ENCODE data around the gene DNMT1. TPM values are rescaled to one million over a fixed set of nuclear protein-coding genes. Genes with fewer than 3 reads are reported as not detected.

DNMT1 gene
- total RNA-seq, 1 donor from 2014 or later, result 150 TPM

GRCh38 chr19:10217085-10217484 lies 22.3 kb upstream of the DNMT1 start:
- no peaks in the 10 kb centered on the region for H3K36me3 Mint-ChIP-seq (ENCODE audit: insufficient read depth)
- DNase-seq (ENCODE audit: low spot score, unreplicated experiment), result no peak
- no peaks in the 10 kb centered on the region for H3K9me3 Mint-ChIP-seq (ENCODE audit: low read depth)
- H3K4me3 Mint-ChIP-seq (ENCODE audit: low read depth), result no peak overlapping the region
- no peaks in the 10 kb centered on the region for H3K4me1 Mint-ChIP-seq (ENCODE audit: low read depth)
- no peaks in the 10 kb centered on the region for H3K27me3 Mint-ChIP-seq
- TF ChIP-seq, protein P1, sequence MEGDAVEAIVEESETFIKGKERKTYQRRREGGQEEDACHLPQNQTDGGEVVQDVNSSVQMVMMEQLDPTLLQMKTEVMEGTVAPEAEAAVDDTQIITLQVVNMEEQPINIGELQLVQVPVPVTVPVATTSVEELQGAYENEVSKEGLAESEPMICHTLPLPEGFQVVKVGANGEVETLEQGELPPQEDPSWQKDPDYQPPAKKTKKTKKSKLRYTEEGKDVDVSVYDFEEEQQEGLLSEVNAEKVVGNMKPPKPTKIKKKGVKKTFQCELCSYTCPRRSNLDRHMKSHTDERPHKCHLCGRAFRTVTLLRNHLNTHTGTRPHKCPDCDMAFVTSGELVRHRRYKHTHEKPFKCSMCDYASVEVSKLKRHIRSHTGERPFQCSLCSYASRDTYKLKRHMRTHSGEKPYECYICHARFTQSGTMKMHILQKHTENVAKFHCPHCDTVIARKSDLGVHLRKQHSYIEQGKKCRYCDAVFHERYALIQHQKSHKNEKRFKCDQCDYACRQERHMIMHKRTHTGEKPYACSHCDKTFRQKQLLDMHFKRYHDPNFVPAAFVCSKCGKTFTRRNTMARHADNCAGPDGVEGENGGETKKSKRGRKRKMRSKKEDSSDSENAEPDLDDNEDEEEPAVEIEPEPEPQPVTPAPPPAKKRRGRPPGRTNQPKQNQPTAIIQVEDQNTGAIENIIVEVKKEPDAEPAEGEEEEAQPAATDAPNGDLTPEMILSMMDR (IDR thresholded peaks at IDR 0.05; ENCODE audit: unreplicated experiment), result no peak
- H3K27ac Mint-ChIP-seq, result no peak overlapping the region

DNA sequence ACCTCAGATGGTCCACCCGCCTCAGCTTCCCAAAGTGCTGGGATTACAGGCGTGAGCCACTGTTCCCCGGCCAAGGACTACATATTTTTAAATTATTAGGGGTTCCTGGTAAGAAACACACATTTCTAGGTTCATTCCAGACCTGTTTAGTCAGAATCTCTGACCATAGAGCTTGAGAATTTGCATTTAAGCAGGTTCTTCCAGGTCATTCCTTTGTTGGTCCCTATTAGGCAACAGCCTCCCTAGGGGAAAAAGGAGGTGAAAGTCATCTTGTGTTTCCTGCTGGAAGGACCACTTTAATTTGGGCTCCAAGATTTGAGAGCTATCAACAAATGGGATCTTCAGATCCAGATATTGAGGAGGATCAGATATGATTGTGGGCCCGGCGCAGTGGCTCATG lies 20.0 kb upstream of the DNMT1 start:
- DNase-seq (ENCODE audit: low spot score, unreplicated experiment), result no peak
- Mint-ChIP-seq H3K9me3 (ENCODE audit: low read depth) (no peaks in the 10 kb centered on the region), H3K4me3 (ENCODE audit: low read depth) (no peak overlapping the region), H3K36me3 (ENCODE audit: insufficient read depth) (no peaks in the 10 kb centered on the region), H3K27me3 (no peaks in the 10 kb centered on the region), H3K27ac (no peak overlapping the region), H3K4me1 (ENCODE audit: low read depth) (no peaks in the 10 kb centered on the region)
- TF ChIP-seq, protein P1 (IDR thresholded peaks at IDR 0.05; ENCODE audit: unreplicated experiment), result no peak

DNA sequence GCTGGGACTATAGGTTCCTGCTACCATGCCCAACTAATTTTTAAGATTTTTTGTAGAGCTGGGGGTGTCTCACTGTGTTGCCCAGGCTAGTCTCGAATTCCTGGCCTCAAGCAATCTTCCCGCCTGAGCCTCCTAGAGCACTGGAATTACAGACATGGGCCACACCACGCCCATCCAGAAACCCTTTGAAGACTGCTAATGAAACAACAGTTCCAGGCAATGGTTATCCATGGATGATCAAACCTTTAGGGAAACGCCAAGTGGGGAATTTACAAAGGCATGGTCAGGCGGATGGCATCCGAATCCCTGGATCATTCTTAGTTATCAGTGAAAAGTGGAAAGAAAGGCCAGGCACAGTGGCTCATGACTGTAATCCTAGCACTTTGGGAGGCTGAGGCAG lies 16.9 kb upstream of the DNMT1 start:
- Mint-ChIP-seq H3K27me3 (no peaks in the 10 kb centered on the region), H3K4me1 (ENCODE audit: low read depth) (no peaks in the 10 kb centered on the region), H3K36me3 (ENCODE audit: insufficient read depth) (no peaks in the 10 kb centered on the region), H3K4me3 (ENCODE audit: low read depth) (no peak overlapping the region), H3K27ac (no peak overlapping the region), H3K9me3 (ENCODE audit: low read depth) (no peaks in the 10 kb centered on the region)
- TF ChIP-seq, protein P1 (IDR thresholded peaks at IDR 0.05; ENCODE audit: unreplicated experiment), result no peak
- no peak for DNase-seq (ENCODE audit: low spot score, unreplicated experiment)

DNA sequence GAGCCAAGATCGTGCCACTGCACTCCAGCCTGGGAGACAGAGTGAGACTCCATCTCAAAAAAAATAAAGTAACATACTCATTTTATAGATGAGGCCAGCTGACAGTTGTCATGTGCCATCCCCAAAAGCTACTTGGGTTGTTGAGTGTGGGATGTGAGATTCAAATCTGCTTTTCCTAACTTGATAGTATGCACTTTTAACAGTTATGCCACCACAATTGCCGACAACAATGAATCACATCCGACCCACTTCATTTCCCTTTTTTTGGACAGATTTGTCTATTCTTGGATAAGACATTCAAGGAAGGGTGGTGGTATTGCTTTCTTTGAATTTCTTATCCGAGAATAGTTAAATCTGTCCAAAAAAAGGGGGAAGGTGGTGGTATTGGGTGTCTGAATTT lies 16.3 kb upstream of the DNMT1 start:
- TF ChIP-seq, protein P1 (IDR thresholded peaks at IDR 0.05; ENCODE audit: unreplicated experiment), result no peak
- H3K27ac Mint-ChIP-seq, result no peak overlapping the region
- DNase-seq (ENCODE audit: low spot score, unreplicated experiment), result no peak
- H3K36me3 Mint-ChIP-seq (ENCODE audit: insufficient read depth), result no peaks in the 10 kb centered on the region
- H3K27me3 Mint-ChIP-seq, result no peaks in the 10 kb centered on the region
- no peaks in the 10 kb centered on the region for H3K9me3 Mint-ChIP-seq (ENCODE audit: low read depth)
- no peak overlapping the region for H3K4me3 Mint-ChIP-seq (ENCODE audit: low read depth)
- no peaks in the 10 kb centered on the region for H3K4me1 Mint-ChIP-seq (ENCODE audit: low read depth)

DNA sequence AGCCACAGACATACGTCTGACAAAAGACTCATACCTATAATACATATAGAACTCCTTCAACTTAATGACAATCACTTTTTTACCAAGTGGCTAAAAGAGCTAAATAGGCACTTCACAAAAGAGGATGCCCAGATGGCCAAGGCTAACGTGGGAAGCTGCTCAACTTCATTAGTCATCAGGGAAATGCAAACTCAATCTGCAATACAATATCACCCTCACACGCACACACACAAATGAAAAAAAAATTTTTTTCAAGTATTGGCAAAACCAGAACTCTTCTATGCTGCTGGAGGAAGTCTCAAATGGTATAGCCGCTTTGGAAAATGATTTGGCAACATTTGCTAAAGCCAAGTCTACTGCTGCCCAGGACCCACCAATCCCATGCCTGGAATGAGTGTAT lies 14.6 kb upstream of the DNMT1 start:
- no peaks in the 10 kb centered on the region for H3K36me3 Mint-ChIP-seq (ENCODE audit: insufficient read depth)
- no peak for DNase-seq (ENCODE audit: low spot score, unreplicated experiment)
- no peak overlapping the region for H3K4me3 Mint-ChIP-seq (ENCODE audit: low read depth)
- no peaks in the 10 kb centered on the region for H3K27me3 Mint-ChIP-seq
- H3K4me1 Mint-ChIP-seq (ENCODE audit: low read depth), result no peaks in the 10 kb centered on the region
- TF ChIP-seq, protein P1 (IDR thresholded peaks at IDR 0.05; ENCODE audit: unreplicated experiment), result no peak
- H3K27ac Mint-ChIP-seq, result no peak overlapping the region
- no peaks in the 10 kb centered on the region for H3K9me3 Mint-ChIP-seq (ENCODE audit: low read depth)
